ENCODE measurements around the gene COX20. TPM values are rescaled to one million over a fixed set of nuclear protein-coding genes. Genes with fewer than 3 reads are reported as not detected.

COX20 gene
- total and polyA plus RNA-seq, 10 of the 15 experiments (the other 5 are each of a cell fraction or from before 2014, with no cell fraction given) = 22.8 to 112 (median 52.7) TPM

DNA sequence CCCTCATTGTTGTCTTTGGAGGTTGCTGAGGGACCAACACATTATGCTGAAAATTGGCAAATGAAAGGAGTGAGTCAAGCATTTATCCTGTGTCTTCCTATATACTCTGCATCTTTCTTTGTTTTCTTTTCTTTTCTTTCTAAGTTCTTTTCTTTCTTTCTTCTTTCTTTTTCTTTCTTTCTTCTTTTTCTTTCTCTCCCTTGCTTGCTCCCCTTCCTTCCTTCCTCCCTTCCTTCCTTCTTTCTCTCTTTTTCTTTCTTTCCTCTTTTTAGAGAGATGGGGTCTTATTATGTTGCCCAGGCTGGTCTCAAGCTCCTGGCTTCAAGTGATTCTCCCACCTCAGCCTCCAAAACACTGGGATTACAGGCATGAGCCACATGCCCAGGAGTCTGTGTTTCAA lies 28.3 kb upstream of the COX20 start (continued):
- TF ChIP-seq, protein P1, sequence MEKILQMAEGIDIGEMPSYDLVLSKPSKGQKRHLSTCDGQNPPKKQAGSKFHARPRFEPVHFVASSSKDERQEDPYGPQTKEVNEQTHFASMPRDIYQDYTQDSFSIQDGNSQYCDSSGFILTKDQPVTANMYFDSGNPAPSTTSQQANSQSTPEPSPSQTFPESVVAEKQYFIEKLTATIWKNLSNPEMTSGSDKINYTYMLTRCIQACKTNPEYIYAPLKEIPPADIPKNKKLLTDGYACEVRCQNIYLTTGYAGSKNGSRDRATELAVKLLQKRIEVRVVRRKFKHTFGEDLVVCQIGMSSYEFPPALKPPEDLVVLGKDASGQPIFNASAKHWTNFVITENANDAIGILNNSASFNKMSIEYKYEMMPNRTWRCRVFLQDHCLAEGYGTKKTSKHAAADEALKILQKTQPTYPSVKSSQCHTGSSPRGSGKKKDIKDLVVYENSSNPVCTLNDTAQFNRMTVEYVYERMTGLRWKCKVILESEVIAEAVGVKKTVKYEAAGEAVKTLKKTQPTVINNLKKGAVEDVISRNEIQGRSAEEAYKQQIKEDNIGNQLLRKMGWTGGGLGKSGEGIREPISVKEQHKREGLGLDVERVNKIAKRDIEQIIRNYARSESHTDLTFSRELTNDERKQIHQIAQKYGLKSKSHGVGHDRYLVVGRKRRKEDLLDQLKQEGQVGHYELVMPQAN (conservative IDR thresholded peaks at IDR 0.05) = no peak
- TF ChIP-seq ZSCAN29 (IDR thresholded peaks at IDR 0.05) = no peak
- TF ChIP-seq SUZ12 (IDR thresholded peaks at IDR 0.05; ENCODE audit: unreplicated experiment) = no peak
- TF ChIP-seq PAX5 (IDR thresholded peaks at IDR 0.05; ENCODE audit: borderline replicate concordance, low read depth, low read length) = no peak

DNA sequence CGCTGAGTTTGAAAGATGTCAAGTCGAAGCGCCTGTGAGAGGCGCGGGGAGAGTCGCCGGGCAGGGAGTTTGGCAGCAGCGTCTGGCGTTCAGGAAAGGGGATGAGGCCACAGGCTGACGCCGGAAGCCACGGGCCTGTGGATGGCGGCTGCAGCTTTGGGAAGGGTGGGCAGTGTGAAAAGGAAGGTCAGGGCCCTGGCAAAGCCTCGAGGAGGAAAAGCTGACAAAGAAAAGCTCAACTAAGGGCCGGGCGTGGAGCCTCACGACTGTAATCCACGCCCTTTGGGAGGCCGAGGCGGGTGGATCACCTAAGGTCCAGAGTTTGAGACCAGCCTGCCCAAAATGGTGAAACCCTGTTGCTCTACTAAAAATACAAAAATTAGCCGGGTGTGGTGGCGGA lies 25.2 kb upstream of the COX20 start:
- Histone ChIP-seq H4K20me1 (ENCODE audit: control insufficient read depth, insufficient read depth) (no peaks in the 10 kb centered on the region), H3K9me3 (replicated peaks; ENCODE audit: control insufficient read depth, insufficient read depth, low read length) (no peaks in the 10 kb centered on the region), H3K4me3 (no peak overlapping the region), H2AFZ (ENCODE audit: control insufficient read depth, low read depth, low read length) (no peak overlapping the region), H3K9ac (ENCODE audit: control insufficient read depth, insufficient read depth, low read length) (no peak overlapping the region), H3K27ac (ENCODE audit: control insufficient read depth, insufficient read depth) (no peak overlapping the region), H3K4me1 (ENCODE audit: control insufficient read depth, insufficient read depth, low read length) (peaks cover 3% of the 10 kb centered on the region; the same call in 1 of the 2 replicates), H3K27me3 (replicated peaks in 1 of 2; ENCODE audit: control insufficient read depth in 2 of 2, insufficient read depth in 2 of 2, low read length in 1 of 2) (no peaks in the 10 kb centered on the region), H3K79me2 (ENCODE audit: control insufficient read depth, insufficient read depth, low read length) (no peaks in the 10 kb centered on the region), H3K36me3 (ENCODE audit: control insufficient read depth in 2 of 2, insufficient read depth in 2 of 2, low read length in 1 of 2) (no peaks in the 10 kb centered on the region), H3K4me2 (ENCODE audit: control insufficient read depth, insufficient read depth) (no peak overlapping the region)
- BruUV-seq (replicated peaks) = no TSS peak
- no peak for ATAC-seq
- WGBS (ENCODE audit: insufficient coverage, insufficient replicate concordance, low lambda C conversion rate, missing lambda C conversion rate) = 84% methylated on average over 22 of the region's 22 CpGs
- DNase-seq (ENCODE audit: low read depth, low spot score) = no peak
- ChIA-PET SMC1A (ENCODE audit: uncharacterized antibody, unreplicated experiment) (interaction anchor here (1.3 to 7.4 kb wide), 2 partner anchors 9 to 233 kb away, joined by 4 to 55 read pairs; no protein-coding TSS in a partner anchor), POLR2A (no interaction called here), CTCF (interaction anchor here (2.2 kb wide), 1 partner anchor 232 kb away, joined by 8 read pairs; no protein-coding TSS in a partner anchor), RAD21 (ENCODE audit: unreplicated experiment) (no interaction called here)
- intact Hi-C loops (cut with micrococcal nuclease; ENCODE audit: unreplicated experiment) = no loop called here
- TF ChIP-seq, protein P2, sequence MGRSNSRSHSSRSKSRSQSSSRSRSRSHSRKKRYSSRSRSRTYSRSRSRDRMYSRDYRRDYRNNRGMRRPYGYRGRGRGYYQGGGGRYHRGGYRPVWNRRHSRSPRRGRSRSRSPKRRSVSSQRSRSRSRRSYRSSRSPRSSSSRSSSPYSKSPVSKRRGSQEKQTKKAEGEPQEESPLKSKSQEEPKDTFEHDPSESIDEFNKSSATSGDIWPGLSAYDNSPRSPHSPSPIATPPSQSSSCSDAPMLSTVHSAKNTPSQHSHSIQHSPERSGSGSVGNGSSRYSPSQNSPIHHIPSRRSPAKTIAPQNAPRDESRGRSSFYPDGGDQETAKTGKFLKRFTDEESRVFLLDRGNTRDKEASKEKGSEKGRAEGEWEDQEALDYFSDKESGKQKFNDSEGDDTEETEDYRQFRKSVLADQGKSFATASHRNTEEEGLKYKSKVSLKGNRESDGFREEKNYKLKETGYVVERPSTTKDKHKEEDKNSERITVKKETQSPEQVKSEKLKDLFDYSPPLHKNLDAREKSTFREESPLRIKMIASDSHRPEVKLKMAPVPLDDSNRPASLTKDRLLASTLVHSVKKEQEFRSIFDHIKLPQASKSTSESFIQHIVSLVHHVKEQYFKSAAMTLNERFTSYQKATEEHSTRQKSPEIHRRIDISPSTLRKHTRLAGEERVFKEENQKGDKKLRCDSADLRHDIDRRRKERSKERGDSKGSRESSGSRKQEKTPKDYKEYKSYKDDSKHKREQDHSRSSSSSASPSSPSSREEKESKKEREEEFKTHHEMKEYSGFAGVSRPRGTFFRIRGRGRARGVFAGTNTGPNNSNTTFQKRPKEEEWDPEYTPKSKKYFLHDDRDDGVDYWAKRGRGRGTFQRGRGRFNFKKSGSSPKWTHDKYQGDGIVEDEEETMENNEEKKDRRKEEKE (IDR thresholded peaks at IDR 0.05) = no peak
- TF ChIP-seq ZNF384 (IDR thresholded peaks at IDR 0.05; ENCODE audit: borderline replicate concordance, low read depth, low read length) = no peak
- TF ChIP-seq POLR2A (IDR thresholded peaks at IDR 0.05; ENCODE audit: low read depth, low read length) = no peak
- TF ChIP-seq RB1 (IDR thresholded peaks at IDR 0.05; ENCODE audit: borderline replicate concordance) = no peak
- no peak for TF ChIP-seq MEF2B (IDR thresholded peaks at IDR 0.05; ENCODE audit: partially characterized antibody, poor library complexity, severe bottlenecking)
- TF ChIP-seq, protein P3, sequence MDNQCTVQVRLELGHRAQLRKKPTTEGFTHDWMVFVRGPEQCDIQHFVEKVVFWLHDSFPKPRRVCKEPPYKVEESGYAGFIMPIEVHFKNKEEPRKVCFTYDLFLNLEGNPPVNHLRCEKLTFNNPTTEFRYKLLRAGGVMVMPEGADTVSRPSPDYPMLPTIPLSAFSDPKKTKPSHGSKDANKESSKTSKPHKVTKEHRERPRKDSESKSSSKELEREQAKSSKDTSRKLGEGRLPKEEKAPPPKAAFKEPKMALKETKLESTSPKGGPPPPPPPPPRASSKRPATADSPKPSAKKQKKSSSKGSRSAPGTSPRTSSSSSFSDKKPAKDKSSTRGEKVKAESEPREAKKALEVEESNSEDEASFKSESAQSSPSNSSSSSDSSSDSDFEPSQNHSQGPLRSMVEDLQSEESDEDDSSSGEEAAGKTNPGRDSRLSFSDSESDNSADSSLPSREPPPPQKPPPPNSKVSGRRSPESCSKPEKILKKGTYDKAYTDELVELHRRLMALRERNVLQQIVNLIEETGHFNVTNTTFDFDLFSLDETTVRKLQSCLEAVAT (IDR thresholded peaks at IDR 0.05) = no peak
- no peak for TF ChIP-seq FOS (IDR thresholded peaks at IDR 0.05; ENCODE audit: borderline replicate concordance, extremely low read depth, insufficient read length)
- TF ChIP-seq, protein P4, sequence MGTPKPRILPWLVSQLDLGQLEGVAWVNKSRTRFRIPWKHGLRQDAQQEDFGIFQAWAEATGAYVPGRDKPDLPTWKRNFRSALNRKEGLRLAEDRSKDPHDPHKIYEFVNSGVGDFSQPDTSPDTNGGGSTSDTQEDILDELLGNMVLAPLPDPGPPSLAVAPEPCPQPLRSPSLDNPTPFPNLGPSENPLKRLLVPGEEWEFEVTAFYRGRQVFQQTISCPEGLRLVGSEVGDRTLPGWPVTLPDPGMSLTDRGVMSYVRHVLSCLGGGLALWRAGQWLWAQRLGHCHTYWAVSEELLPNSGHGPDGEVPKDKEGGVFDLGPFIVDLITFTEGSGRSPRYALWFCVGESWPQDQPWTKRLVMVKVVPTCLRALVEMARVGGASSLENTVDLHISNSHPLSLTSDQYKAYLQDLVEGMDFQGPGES (IDR thresholded peaks at IDR 0.05) = no peak
- in situ Hi-C loops (cut with MboI) = no loop called here
- no peak for FAIRE-seq
